MM.1S (cell line): Measurements from ENCODE around the gene ITPR3.

Experiments
- DNase-seq: peaks from one replicate; pipeline ENCODE4 v3.0.0-alpha.2; 2015
- H2AFZ ChIP-seq: fragments of 300-600 bp; sonication (generic); 2 replicates; pipeline ENCODE4 v1.6.0; 2016; ENCODE audit warnings: antibody characterized with exemption, low read length
- H3F3A ChIP-seq: fragments of 300-600 bp; sonication (generic); 2 replicates; pipeline ENCODE4 v1.6.1; 2016; ENCODE audit warnings: mild to moderate bottlenecking, antibody characterized with exemption, low read length, moderate library complexity, mixed read lengths; ENCODE audit not compliant: insufficient read depth
- H3K27ac ChIP-seq: fragments of 300-600 bp; sonication (generic); 2 replicates; pipeline ENCODE4 v1.5.1; 2016; ENCODE audit warnings: mild to moderate bottlenecking, low read length
- H3K27me3 ChIP-seq: fragments of 300-600 bp; sonication (generic); replicated peaks from 2 replicates; pipeline ENCODE4 v1.6.0; 2016; ENCODE audit warnings: low read length; ENCODE audit not compliant: insufficient read depth
- H3K36me3 ChIP-seq: fragments of 300-600 bp; sonication (generic); replicated peaks from 2 replicates; pipeline ENCODE4 v1.6.1; 2016; ENCODE audit warnings: mild to moderate bottlenecking, low read length, mixed read lengths; ENCODE audit not compliant: insufficient read depth
- H3K4me1 ChIP-seq: fragments of 300-600 bp; sonication (generic); 2 replicates; pipeline ENCODE4 v1.6.1; 2016; ENCODE audit warnings: low read length, mixed read lengths
- H3K4me2 ChIP-seq: fragments of 300-600 bp; sonication (generic); 2 replicates; pipeline ENCODE4 v1.6.0; 2016; ENCODE audit warnings: low read depth, low read length
- H3K4me3 ChIP-seq: fragments of 300-600 bp; sonication (generic); 2 replicates; pipeline ENCODE4 v1.5.1; 2016; ENCODE audit warnings: low read length, mixed read lengths
- H3K79me2 ChIP-seq: fragments of 300-600 bp; sonication (generic); 2 replicates; pipeline ENCODE4 v1.6.1; 2016; ENCODE audit warnings: mixed run types, low read length, mixed read lengths
- H3K9ac ChIP-seq: fragments of 300-600 bp; sonication (generic); 2 replicates; pipeline ENCODE4 v1.6.1; 2016; ENCODE audit warnings: low read length, mixed read lengths
- H3K9me2 ChIP-seq: fragments of 300-600 bp; sonication (generic); replicated peaks from 2 replicates; pipeline ENCODE4 v1.6.1; 2016; ENCODE audit warnings: mild to moderate bottlenecking, low read length, mixed read lengths; ENCODE audit not compliant: insufficient read depth
- H3K9me3 ChIP-seq: fragments of 300-600 bp; sonication (generic); replicated peaks from 2 replicates; pipeline ENCODE4 v1.6.1; 2016; ENCODE audit warnings: mild to moderate bottlenecking, low read length, mixed read lengths; ENCODE audit not compliant: insufficient read depth
- H4K20me1 ChIP-seq: fragments of 300-600 bp; sonication (generic); 2 replicates; pipeline ENCODE4 v1.6.1; 2016; ENCODE audit warnings: mild to moderate bottlenecking, low read length, moderate library complexity, mixed read lengths; ENCODE audit not compliant: insufficient read depth
- CTCF ChIP-seq: fragments of 300-600 bp; sonication (generic); IDR thresholded peaks from 2 replicates; pipeline ENCODE4 v1.5.1; 2016; ENCODE audit warnings: antibody characterized with exemption, low read length, mixed read lengths
- EZH2 ChIP-seq: fragments of 300-600 bp; sonication (generic); optimal IDR thresholded peaks from 2 replicates; pipeline ENCODE3; 2017; ENCODE audit warnings: low read depth, mild to moderate bottlenecking, antibody characterized with exemption, low read length, mixed read lengths
- EZH2phosphoT487 ChIP-seq: fragments of 300-600 bp; sonication (generic); IDR thresholded peaks from 2 replicates; pipeline ENCODE4 v1.6.1; 2018; ENCODE audit warnings: antibody characterized with exemption, low read length

The ITPR3 gene

GRCh38 chr6:33696548-33697518, 75.7 kb downstream of the ITPR3 start:
- H3K9me3 ChIP-seq: no peaks in the 10 kb centered on the region
- H2AFZ ChIP-seq: no peak overlapping the region
- TF ChIP-seq EZH2phosphoT487 (no peak), EZH2 (no peak), CTCF (no peak)
- H3K9ac ChIP-seq: no peak overlapping the region
- no peaks in the 10 kb centered on the region for H3K9me2 ChIP-seq
- H4K20me1 ChIP-seq: no peaks in the 10 kb centered on the region
- H3K36me3 ChIP-seq: peaks cover 5% of the 10 kb centered on the region; the same call in 1 of the 2 replicates
- no peaks in the 10 kb centered on the region for H3K79me2 ChIP-seq
- H3K4me1 ChIP-seq: no peaks in the 10 kb centered on the region
- no peak overlapping the region for H3K27ac ChIP-seq
- no peak overlapping the region for H3K4me3 ChIP-seq
- DNase-seq: no peak
- no peak overlapping the region for H3K4me2 ChIP-seq
- 0 out of 2 replicates have a peak, but pooled peaks cover 6% of the 10 kb centered on the region for H3F3A ChIP-seq
- H3K27me3 ChIP-seq: no peaks in the 10 kb centered on the region

GRCh38 chr6:33697845-33698244, 76.7 kb downstream of the ITPR3 start:
- Histone ChIP-seq H3K9ac (no peak overlapping the region), H2AFZ (no peak overlapping the region), H3K4me1 (no peaks in the 10 kb centered on the region), H3F3A (peaks cover 10% of the 10 kb centered on the region; the same call in 1 of the 2 replicates), H3K9me3 (no peaks in the 10 kb centered on the region), H3K36me3 (peaks cover 5% of the 10 kb centered on the region; the same call in 1 of the 2 replicates), H3K4me2 (no peak overlapping the region), H4K20me1 (no peaks in the 10 kb centered on the region), H3K27me3 (no peaks in the 10 kb centered on the region), H3K4me3 (no peak overlapping the region), H3K27ac (no peak overlapping the region), H3K79me2 (no peaks in the 10 kb centered on the region), H3K9me2 (no peaks in the 10 kb centered on the region)
- no peak for TF ChIP-seq EZH2
- TF ChIP-seq CTCF: no peak
- no peak for TF ChIP-seq EZH2phosphoT487
- DNase-seq: no peak

GRCh38 chr6:33698494-33698893, 77.4 kb downstream of the ITPR3 start:
- DNase-seq: no peak
- Histone ChIP-seq H3F3A (peaks cover 10% of the 10 kb centered on the region; the same call in 1 of the 2 replicates), H4K20me1 (no peaks in the 10 kb centered on the region), H3K36me3 (peaks cover 5% of the 10 kb centered on the region; the same call in 1 of the 2 replicates), H3K4me3 (no peak overlapping the region), H3K27ac (no peak overlapping the region), H3K4me2 (no peak overlapping the region), H3K9me3 (no peaks in the 10 kb centered on the region), H3K4me1 (no peaks in the 10 kb centered on the region), H3K27me3 (no peaks in the 10 kb centered on the region), H2AFZ (no peak overlapping the region), H3K79me2 (no peaks in the 10 kb centered on the region), H3K9ac (no peak overlapping the region), H3K9me2 (no peaks in the 10 kb centered on the region)
- TF ChIP-seq CTCF (no peak), EZH2phosphoT487 (no peak), EZH2 (no peak)
